ENCODE results near the gene PPP2R3A.

PPP2R3A gene

GRCh38 chr3:136171097-136171542, 205.6 kb downstream of the PPP2R3A start:
- Histone ChIP-seq H3K36me3 (ENCODE audit: low read depth) (no peaks in the 10 kb centered on the region; the same call in 1 of the 2 replicates), H3K27ac (ENCODE audit: poor library complexity, severe bottlenecking) (peak overlapping the region; percentile 85), H3K4me3 (ENCODE audit: severe bottlenecking) (no peak overlapping the region), H3K9me3 (ENCODE audit: severe bottlenecking) (no peaks in the 10 kb centered on the region), H3K4me1 (ENCODE audit: insufficient read depth, poor library complexity, severe bottlenecking) (peaks cover 43% of the 10 kb centered on the region), H3K27me3 (ENCODE audit: insufficient read depth, poor library complexity, severe bottlenecking) (no peaks in the 10 kb centered on the region)
- no peak for TF ChIP-seq CTCF (IDR thresholded peaks at IDR 0.05; ENCODE audit: poor library complexity, severe bottlenecking)
- DNase-seq (ENCODE audit: low spot score): no peak
- peak; percentile 92 for ATAC-seq (ENCODE audit: low read depth)

GRCh38 chr3:136173939-136174490, 208.5 kb downstream of the PPP2R3A start:
- TF ChIP-seq CTCF (IDR thresholded peaks at IDR 0.05; ENCODE audit: poor library complexity, severe bottlenecking): no peak
- DNase-seq (ENCODE audit: low spot score): no peak
- H3K27me3 ChIP-seq (ENCODE audit: insufficient read depth, poor library complexity, severe bottlenecking): no peaks in the 10 kb centered on the region
- no peak for ATAC-seq (ENCODE audit: low read depth)
- H3K27ac ChIP-seq (ENCODE audit: poor library complexity, severe bottlenecking): peak overlapping the region; percentile 85
- H3K4me3 ChIP-seq (ENCODE audit: severe bottlenecking): no peak overlapping the region
- peaks cover 40% of the 10 kb centered on the region for H3K4me1 ChIP-seq (ENCODE audit: insufficient read depth, poor library complexity, severe bottlenecking)
- H3K9me3 ChIP-seq (ENCODE audit: severe bottlenecking): no peaks in the 10 kb centered on the region
- H3K36me3 ChIP-seq (ENCODE audit: low read depth): no peaks in the 10 kb centered on the region

GRCh38 chr3:136177876-136178275, 212.3 kb downstream of the PPP2R3A start:
- peaks cover 34% of the 10 kb centered on the region for H3K4me1 ChIP-seq (ENCODE audit: insufficient read depth, poor library complexity, severe bottlenecking)
- no peak overlapping the region for H3K4me3 ChIP-seq (ENCODE audit: severe bottlenecking)
- H3K9me3 ChIP-seq (ENCODE audit: severe bottlenecking): no peaks in the 10 kb centered on the region
- H3K36me3 ChIP-seq (ENCODE audit: low read depth): no peaks in the 10 kb centered on the region
- H3K27me3 ChIP-seq (ENCODE audit: insufficient read depth, poor library complexity, severe bottlenecking): no peaks in the 10 kb centered on the region
- no peak for ATAC-seq (ENCODE audit: low read depth)
- DNase-seq (ENCODE audit: low spot score): no peak
- TF ChIP-seq CTCF (IDR thresholded peaks at IDR 0.05; ENCODE audit: poor library complexity, severe bottlenecking): no peak
- no peak overlapping the region for H3K27ac ChIP-seq (ENCODE audit: poor library complexity, severe bottlenecking)

DNA sequence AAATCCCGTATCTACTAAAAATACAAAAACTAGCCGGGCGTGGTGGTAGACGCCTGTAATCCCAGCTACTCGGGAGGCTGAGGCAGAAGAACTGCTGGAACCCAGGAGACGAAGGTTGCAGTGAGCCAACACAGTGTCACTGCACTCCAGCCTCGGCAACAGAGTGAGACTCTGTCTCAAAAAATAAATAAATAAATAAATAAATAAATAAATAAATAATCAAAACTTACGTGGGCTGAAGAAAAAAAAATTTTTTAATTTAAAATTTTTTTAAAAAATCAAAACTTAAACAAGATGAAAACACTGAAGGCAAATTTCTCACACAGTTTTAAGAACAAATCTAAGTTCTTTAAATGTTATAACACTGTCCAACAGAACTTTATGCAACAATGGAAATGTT, 216.2 kb downstream of the PPP2R3A start:
- Histone ChIP-seq H3K36me3 (ENCODE audit: low read depth) (no peaks in the 10 kb centered on the region), H3K27me3 (ENCODE audit: insufficient read depth, poor library complexity, severe bottlenecking) (no peaks in the 10 kb centered on the region), H3K9me3 (ENCODE audit: severe bottlenecking) (no peaks in the 10 kb centered on the region), H3K27ac (ENCODE audit: poor library complexity, severe bottlenecking) (peak overlapping the region; percentile 46), H3K4me3 (ENCODE audit: severe bottlenecking) (no peak overlapping the region), H3K4me1 (ENCODE audit: insufficient read depth, poor library complexity, severe bottlenecking) (peaks cover 27% of the 10 kb centered on the region)
- TF ChIP-seq CTCF (IDR thresholded peaks at IDR 0.05; ENCODE audit: poor library complexity, severe bottlenecking): no peak
- ATAC-seq (ENCODE audit: low read depth) (no peak), DNase-seq (ENCODE audit: low spot score) (no peak)

DNA sequence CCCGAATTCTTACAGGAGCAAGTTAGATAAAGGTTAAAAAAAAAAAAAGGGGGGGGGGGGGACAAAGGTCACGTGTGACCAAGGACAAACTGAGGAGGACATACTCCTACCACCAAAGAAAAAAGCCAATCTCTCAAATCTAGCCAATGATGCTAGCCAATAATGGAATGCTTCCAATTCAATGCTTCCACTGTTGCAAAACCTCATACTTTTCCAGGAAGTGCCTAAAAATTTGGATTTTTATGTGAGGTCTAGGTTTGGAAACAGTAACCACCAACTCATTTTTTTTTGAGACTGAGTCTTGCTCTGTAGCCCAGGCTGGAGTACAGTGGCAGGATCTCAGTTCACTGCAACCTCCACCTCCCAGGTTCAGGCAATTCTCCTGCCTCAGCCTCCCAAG, 219.2 kb downstream of the PPP2R3A start:
- TF ChIP-seq CTCF (IDR thresholded peaks at IDR 0.05; ENCODE audit: poor library complexity, severe bottlenecking): no peak
- ATAC-seq (ENCODE audit: low read depth) (no peak), DNase-seq (ENCODE audit: low spot score) (no peak)
- Histone ChIP-seq H3K36me3 (ENCODE audit: low read depth) (no peaks in the 10 kb centered on the region), H3K4me1 (ENCODE audit: insufficient read depth, poor library complexity, severe bottlenecking) (peaks cover 37% of the 10 kb centered on the region), H3K27ac (ENCODE audit: poor library complexity, severe bottlenecking) (no peak overlapping the region), H3K27me3 (ENCODE audit: insufficient read depth, poor library complexity, severe bottlenecking) (no peaks in the 10 kb centered on the region), H3K9me3 (ENCODE audit: severe bottlenecking) (no peaks in the 10 kb centered on the region), H3K4me3 (ENCODE audit: severe bottlenecking) (no peak overlapping the region)
